NT2/D1 (cell line): ENCODE measurements around the gene PREPL.

Source experiments
- SUZ12 ChIP-seq: IDR thresholded peaks from 2 replicates; pipeline ENCODE4 v1.6.1; 2011; ENCODE audit not compliant: insufficient read length, insufficient read depth; ENCODE audit errors: extremely low read depth
- ZNF274 ChIP-seq: IDR thresholded peaks from 2 replicates; pipeline ENCODE4 v1.6.1; 2011; ENCODE audit warnings: mild to moderate bottlenecking, low read depth, low read length

DNA sequence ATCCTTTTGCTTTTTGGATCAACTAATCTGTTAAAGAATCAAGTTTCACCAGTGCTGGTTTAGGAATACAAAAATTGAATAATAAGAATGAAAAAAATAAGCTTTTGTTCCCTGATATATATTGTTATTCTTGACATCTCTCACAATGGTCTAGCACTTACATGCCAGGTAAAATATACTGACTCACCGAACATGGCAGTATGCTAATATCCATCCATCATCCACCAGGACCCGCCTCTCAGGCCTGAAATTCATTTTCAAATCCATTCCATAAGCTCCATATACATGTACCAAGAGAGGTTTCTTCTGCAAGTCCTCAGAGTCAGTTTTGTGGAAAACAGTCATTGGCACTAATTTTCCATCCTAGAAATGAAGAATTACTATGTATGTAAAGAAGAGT lies 32.5 kb downstream of the PREPL start:
- TF ChIP-seq ZNF274 (no peak), SUZ12 (no peak)
